HG03095 (cell line): ENCODE measurements around the gene LRRC15.

ENCODE experiments used
- ATAC-seq: cut with Tn5 transposase; IDR thresholded peaks from one replicate; pipeline ENCODE4 v1.9.1; 2021; ENCODE audit warnings: moderate library complexity; ENCODE audit not compliant: unreplicated experiment

LRRC15 gene

DNA sequence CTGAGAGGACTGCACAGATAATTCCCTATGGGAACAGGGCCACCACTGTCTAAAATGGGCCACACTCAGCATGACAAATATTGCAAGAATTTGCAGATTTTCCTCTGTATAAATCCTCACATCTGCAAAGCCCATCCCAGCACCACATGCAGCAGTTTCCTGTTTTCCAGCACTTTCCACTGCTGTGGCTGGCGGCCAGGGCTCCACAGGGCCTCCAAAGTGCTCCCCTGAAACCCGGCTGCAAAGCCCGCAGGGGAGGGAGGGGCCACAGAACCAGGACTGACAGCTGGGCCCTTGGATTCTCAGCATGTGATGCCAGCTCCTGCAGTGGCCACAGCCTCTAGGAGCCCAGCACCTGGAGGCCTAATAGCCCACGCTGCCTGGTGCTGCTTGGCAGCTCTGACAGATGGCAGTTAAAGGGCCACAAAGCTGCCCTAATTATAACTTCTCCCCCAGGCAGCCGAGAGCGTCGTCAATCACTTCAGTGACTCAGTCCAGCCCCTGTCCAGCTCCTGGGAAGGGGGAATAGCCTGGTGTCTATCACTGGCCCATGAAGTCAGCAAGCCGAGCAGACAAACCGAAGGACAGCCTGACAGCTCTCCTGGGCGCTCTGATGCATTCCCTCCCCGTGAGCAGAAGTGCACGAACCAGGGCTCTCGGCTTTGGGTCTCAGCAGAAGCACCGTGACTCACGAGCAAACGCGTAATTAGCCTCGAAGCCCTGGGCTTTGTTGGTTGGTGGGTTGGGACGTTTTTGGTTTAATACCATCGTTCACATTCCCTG, 4.7 kb downstream of the LRRC15 start:
- ATAC-seq: no peak

DNA sequence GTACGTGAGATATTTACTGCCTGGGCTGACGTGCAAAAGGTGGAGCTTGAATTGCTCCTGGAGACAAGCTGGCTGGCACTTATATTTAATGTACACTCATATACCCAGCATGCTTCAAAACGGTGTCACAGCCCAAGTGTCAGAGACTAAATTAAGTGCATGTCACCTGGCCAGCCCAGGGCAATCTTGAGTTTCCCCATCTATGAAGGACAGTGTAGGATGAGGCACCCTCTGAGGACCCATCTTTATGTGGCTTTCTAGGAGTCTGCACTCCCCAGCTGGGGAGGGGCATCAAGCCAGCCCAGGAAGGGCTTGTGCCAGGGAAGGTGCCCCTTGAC, 5.3 kb downstream of the LRRC15 start:
- ATAC-seq: no peak

DNA sequence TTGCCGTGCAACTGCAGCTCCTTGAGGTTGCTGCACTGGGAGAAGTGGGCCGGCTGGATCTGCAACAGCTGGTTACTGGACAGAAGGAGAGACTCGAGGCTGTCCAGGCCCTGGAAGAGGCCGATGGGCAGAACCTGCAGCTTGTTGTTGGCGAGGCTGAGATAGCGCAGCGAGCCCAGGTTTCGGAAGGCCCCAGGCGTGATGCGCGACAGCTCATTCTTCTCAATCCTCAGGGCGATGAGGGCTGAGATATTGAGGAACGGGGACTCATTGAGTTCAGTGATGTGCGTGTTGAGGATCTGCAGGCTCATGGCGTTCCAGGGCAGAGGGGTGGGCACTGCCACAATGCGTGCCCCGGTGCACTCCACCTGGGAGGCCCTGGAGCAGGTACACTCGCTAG, 9.0 kb downstream of the LRRC15 start:
- no peak for ATAC-seq

GRCh38 chr3:194357681-194358080, 11.9 kb downstream of the LRRC15 start:
- ATAC-seq: no peak

DNA sequence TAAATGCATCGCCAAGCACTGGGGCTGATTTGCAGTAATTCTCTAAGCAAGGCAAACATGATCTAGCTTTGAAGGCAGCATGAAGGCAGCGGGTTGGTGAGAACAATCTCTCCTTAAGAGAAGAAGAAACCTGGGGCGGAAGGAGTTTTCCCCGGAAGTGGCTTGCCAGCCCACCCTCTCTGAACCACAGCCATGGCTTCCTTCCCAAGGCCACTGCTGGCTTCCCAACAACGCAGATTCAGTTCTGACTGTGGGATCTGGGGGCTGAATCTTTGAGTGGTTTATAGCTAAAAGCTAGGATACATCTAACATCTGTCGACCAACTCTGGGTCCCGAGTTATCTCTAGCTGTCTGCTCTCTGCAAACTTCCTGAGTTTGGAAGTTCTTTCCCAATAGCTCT, 14.2 kb downstream of the LRRC15 start:
- ATAC-seq: no peak

DNA sequence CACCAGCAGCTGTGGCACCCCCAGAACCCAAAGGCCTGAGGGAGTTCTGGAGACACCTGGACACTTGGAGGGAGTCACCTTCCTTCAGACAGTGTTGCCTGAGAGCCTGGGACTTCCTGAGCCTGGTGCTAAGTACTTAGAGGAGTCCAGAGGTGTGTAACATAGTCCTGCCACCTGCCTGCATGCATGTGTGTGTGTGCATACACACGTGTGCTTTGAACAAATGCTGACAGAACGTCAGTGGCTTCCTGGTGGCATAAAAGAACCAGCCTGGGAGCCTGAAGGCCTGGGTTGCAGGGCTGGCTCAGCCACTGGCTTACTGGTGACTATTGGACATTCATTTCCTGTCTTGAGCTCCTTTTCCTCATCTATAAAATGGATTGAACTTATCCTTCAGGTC, 15.2 kb downstream of the LRRC15 start:
- no peak for ATAC-seq

DNA sequence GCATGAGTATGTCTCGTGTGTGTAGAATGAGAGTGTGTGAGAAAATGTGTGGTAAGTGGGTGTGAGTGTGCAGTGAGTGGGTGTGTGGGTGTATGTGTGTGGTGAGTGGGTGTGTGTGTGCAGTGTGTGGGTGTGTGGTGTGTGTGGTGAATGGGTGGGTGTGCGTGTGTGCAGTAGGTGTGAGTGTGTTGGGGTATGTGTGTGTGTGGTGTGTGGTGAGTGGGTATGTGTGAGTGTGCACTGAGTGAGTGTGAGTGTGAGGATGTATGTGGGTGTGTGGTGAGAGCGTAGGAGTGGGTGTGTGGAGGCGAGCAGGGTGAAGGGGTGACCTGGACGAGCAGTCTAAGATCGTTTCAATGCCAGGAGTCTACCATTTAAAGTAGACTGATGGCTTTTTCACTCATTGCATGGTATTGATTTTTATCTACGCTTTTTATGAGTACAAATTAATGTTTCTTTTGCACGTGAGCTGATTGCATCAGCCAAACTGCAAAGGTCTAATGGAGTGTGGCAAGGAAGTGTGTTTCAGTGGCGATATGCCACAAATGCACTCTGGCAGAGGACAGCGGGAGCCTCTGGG, 16.8 kb downstream of the LRRC15 start:
- no peak for ATAC-seq

DNA sequence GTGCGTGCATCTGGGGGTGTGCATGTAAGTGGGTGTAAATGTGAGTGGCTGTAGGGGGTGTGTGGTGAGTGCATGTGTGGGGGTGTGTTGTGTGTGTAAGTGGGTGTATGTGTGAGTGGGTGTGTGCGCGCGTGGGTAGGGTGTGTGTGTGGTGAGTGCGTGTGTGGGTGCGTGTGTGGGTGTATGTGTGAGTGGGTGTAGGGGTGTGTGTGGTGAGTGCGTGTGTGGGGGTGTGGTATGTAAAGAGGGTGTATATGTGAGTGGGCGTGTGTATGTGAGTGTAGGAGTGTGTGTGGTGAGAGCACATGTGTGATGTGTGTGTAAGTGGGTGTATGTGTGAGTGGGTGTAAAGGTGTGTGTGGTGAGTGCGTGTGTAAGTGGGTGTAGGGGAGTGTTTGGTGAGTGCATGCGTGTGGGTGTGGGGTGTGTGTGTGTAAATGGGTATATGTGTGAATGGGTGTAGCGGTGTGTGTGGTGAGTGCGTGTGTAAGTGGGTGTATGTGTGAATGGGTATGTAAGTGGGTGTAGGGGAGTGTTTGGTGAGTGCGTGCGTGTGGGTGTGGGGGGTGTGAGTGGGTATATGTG, 17.5 kb downstream of the LRRC15 start:
- no peak for ATAC-seq

- ATAC-seq: no peak
Observed at GRCh38 chr3:194351080-194351672, 18.4 kb downstream of the LRRC15 start, which contains the start of gene CPN2. Gene CPN2, minus strand, starts transcription at chr3:194351328. Its CDS starts 8,626 bp downstream, at chr3:194342702.

GRCh38 chr3:194350726-194351071, 18.8 kb downstream of the LRRC15 start:
- no peak for ATAC-seq

DNA sequence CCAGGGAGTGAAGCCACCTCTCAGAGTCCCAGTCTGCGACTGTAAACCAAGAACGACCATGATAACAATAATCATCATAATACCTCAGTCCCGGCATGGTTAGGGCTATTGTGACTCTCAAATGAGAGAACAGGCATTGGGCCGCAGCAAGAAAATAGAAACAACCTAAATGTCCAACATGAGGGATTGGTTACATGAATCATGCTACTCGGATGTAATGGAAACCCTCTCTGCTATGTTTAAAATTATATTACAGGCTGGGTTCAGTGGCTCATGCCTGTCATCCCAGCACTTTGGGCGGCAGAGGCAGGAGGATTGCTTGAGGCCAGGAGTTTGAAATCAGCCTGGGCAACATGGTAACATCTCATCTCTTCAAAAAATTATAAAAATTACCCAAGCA, 21.2 kb downstream of the LRRC15 start:
- ATAC-seq: no peak

GRCh38 chr3:194346621-194347020, 22.9 kb downstream of the LRRC15 start:
- ATAC-seq: no peak

- no peak for ATAC-seq
Observed at GRCh38 chr3:194346035-194346434, 23.5 kb downstream of the LRRC15 start.

- no peak for ATAC-seq
Observed at GRCh38 chr3:194344012-194344411, 25.5 kb downstream of the LRRC15 start.

DNA sequence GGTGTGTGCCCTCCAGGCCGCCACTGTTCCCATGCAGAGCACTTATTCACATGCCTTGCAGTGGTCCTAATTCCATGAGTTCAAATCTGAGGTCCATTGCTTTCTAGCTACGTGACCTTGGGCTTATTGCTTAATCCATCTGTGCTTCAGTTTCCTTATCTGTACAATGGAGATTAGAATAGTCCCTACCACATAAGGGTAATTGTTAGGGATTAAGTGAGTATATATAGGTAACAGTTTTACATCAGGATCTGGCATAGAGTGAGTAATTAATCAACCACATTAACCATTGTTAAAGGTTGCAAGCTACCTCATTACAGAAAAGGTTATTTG, 26.0 kb downstream of the LRRC15 start:
- no peak for ATAC-seq

- no peak for ATAC-seq
Observed at GRCh38 chr3:194342861-194343560, 26.5 kb downstream of the LRRC15 start.

DNA sequence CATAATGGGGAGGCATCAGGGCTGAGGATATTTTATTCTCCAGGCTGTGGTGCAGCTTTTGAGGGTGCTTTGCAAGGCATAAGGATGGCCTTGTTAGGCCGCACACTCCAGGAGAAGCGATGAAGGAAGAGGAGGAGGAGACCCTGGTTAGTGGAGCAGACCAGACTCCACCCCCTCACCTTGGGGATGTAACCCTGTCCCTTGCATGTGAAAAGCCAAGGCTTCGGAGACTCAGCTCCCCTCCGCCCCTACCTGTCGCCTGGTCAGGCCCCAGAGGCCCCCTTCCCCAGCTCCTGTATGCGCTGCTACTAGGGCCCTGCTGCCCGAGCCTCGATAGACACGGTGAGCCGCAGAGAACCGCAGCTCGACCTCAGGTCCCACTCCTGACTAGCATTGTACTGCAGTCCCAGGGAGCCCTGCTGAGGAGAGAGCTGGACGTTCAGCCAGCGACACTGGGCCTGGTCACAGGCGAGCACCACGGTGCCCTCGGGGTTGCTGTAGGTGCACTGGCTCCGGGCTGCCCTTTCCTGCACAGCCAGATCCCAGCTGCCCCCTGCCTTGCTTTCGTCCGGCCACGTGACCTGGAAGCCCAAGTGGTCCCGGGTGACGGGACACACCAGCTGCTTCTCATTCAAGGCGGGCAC, 28.7 kb downstream of the LRRC15 start:
- ATAC-seq: no peak

GRCh38 chr3:194339840-194340239, 29.7 kb downstream of the LRRC15 start:
- ATAC-seq: no peak

DNA sequence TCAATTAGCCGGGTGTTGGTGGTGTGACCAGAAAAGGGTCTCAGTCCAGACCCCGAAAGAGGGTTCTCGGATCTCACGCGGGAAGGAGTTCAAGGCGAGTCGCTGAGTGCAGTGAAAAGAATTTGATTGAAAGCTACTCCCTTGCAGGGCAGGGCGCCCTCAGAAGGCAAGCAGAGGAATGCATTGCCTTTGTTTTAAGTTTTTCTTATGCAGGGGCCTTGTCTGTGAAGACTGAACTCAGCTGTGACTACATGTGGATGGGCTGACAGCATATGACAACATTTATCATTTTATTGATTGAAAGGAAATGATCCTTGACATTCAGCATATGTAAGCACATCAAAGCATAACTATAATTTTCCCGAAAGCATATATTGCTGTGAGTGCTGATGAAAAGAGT, 30.2 kb downstream of the LRRC15 start:
- ATAC-seq: no peak

GRCh38 chr3:194337965-194338753, 31.4 kb downstream of the LRRC15 start:
- no peak for ATAC-seq
